Thyroid gland (tissue), 4 donors: ENCODE measurements around the gene SDHAF1. TPM values are rescaled to one million over a fixed set of nuclear protein-coding genes. Genes with fewer than 3 reads are reported as not detected.

ENCODE experiments used
- DNase-seq, 2 donors: peaks; one replicate each; pipeline ENCODE4 v3.0.0-alpha.2; 2019
- H3K27ac ChIP-seq, 3 donors: fragments of 200-600 bp; sonication (generic); 1 replicate in 2 of 3; 2 replicates in 1 of 3; pipeline ENCODE4 v1.5.1; 2016 to 2019; ENCODE audit warnings: mild to moderate bottlenecking in 1 of 3, moderate library complexity in 1 of 3
- H3K27me3 ChIP-seq: fragments of 200-600 bp; sonication (generic); one replicate; pipeline ENCODE4 v1.5.1; 2019
- H3K36me3 ChIP-seq, 2 donors: fragments of 200-600 bp; sonication (generic); one replicate each; pipeline ENCODE4 v1.5.1; 2016 to 2019
- H3K4me1 ChIP-seq, 2 donors: fragments of 200-600 bp; sonication (generic); one replicate each; pipeline ENCODE4 v1.5.1; 2017 to 2019
- H3K4me3 ChIP-seq, 3 donors: fragments of 200-600 bp; sonication (generic); replicated peaks in 1 of 3; 1 replicate in 2 of 3; 2 replicates in 1 of 3; pipeline ENCODE4 v1.5.1; 2016; ENCODE audit warnings: mild to moderate bottlenecking in 1 of 3
- H3K9me3 ChIP-seq: fragments of 200-600 bp; sonication (generic); one replicate; pipeline ENCODE4 v1.5.1; 2017
- CTCF ChIP-seq, 6 experiments: fragments of 200-600 bp in 3 of 6; fragments of 450-650 bp in 3 of 6; sonication (generic) in 3 of 6; IDR thresholded peaks; one replicate each; pipeline ENCODE4 v1.5.1; 2016 to 2019; ENCODE audit warnings: antibody characterized with exemption in 6 of 6, mild to moderate bottlenecking in 2 of 6, inconsistent platforms in 1 of 6, moderate library complexity in 1 of 6
- POLR2A ChIP-seq, 2 donors: fragments of 450-650 bp; IDR thresholded peaks; one replicate each; pipeline ENCODE4 v1.6.1; 2017; ENCODE audit warnings: antibody characterized with exemption in 2 of 2, mild to moderate bottlenecking in 2 of 2, moderate library complexity in 1 of 2
- WGBS, 2 donors: methylation state at CpG; one replicate each; pipeline ENCODE4 v1.1.5; 2017; 5-methylcytosine and 5-hydroxymethylcytosine counted together
- intact Hi-C: fragments of 100-400 bp; cut with DNase I; formaldehyde crosslinking; loops from one replicate; pipeline ENCODE4 v1.15.1; 2023
- total RNA-seq, 4 donors: library from RNA; depleted of rRNA; stranded (reverse); fragments of >200 nt; gene quantifications; one replicate each; pipeline ENCODE4 v1.2.3, GENCODE V29; 2016

SDHAF1 gene
- total RNA-seq, 4 donors from 2014 or later = 51.4 to 96.8 (median 66.7) TPM

GRCh38 chr19:35987571-35987896, 7.5 kb upstream of the SDHAF1 start:
- no peaks in the 10 kb centered on the region for H3K36me3 ChIP-seq
- no peaks in the 10 kb centered on the region for H3K9me3 ChIP-seq
- H3K27ac ChIP-seq = no peak overlapping the region
- WGBS, 2 donors = 36 to 46% methylated on average over 8 of the region's 8 CpGs
- DNase-seq = no peak
- TF ChIP-seq CTCF (IDR thresholded peaks at IDR 0.05) (no peak), POLR2A (IDR thresholded peaks at IDR 0.05) (no peak)
- peaks cover 7 to 12% of the 10 kb centered on the region in 2 donors for H3K4me1 ChIP-seq
- H3K4me3 ChIP-seq = no peak overlapping the region
- peaks cover 18% of the 10 kb centered on the region for H3K27me3 ChIP-seq
- intact Hi-C loops = no loop called here

- peaks cover 18% of the 10 kb centered on the region for H3K27me3 ChIP-seq
- intact Hi-C loops = no loop called here
Measured at GRCh38 chr19:35988824-35989223, 6.2 kb upstream of the SDHAF1 start.

GRCh38 chr19:35990156-35990555, 4.8 kb upstream of the SDHAF1 start:
- DNase-seq = no peak
- 83 to 94% methylated on average over 4 of the region's 4 CpGs for WGBS, 2 donors
- H3K4me3 ChIP-seq = no peak overlapping the region
- H3K27me3 ChIP-seq = peaks cover 18% of the 10 kb centered on the region
- no peak for TF ChIP-seq POLR2A (IDR thresholded peaks at IDR 0.05)
- no peak for TF ChIP-seq CTCF (IDR thresholded peaks at IDR 0.05)
- H3K36me3 ChIP-seq = no peaks in the 10 kb centered on the region
- intact Hi-C loops = no loop called here
- H3K27ac ChIP-seq = no peak overlapping the region
- H3K4me1 ChIP-seq = peaks cover 11 to 21% of the 10 kb centered on the region in 2 donors
- H3K9me3 ChIP-seq = no peaks in the 10 kb centered on the region

More at GRCh38 chr19:35988824-35989223, 6.2 kb upstream of the SDHAF1 start:
- Histone ChIP-seq H3K9me3 (no peaks in the 10 kb centered on the region), H3K4me3 (no peak overlapping the region), H3K4me1 (peaks cover 7 to 13% of the 10 kb centered on the region in 2 donors), H3K36me3 (no peaks in the 10 kb centered on the region), H3K27ac (no peak overlapping the region)
- WGBS, 2 donors = 95% methylated on average over 3 of the region's 3 CpGs
- no peak for TF ChIP-seq POLR2A (IDR thresholded peaks at IDR 0.05)
- no peak for TF ChIP-seq CTCF (IDR thresholded peaks at IDR 0.05)
- DNase-seq = no peak

- intact Hi-C loops = no loop called here
Measured at GRCh38 chr19:35990771-35991730, 3.9 kb upstream of the SDHAF1 start.

More at GRCh38 chr19:35990771-35991730, 3.9 kb upstream of the SDHAF1 start:
- TF ChIP-seq CTCF (IDR thresholded peaks at IDR 0.05) (no peak), POLR2A (IDR thresholded peaks at IDR 0.05) (no peak)
- no peak overlapping the region for H3K4me3 ChIP-seq
- peaks cover 16 to 24% of the 10 kb centered on the region in 2 donors for H3K4me1 ChIP-seq
- 85 to 91% methylated on average over 10 of the region's 10 CpGs for WGBS, 2 donors
- no peaks in the 10 kb centered on the region for H3K9me3 ChIP-seq
- no peak overlapping the region for H3K27ac ChIP-seq
- no peaks in the 10 kb centered on the region for H3K36me3 ChIP-seq
- peaks cover 15% of the 10 kb centered on the region for H3K27me3 ChIP-seq
- DNase-seq = no peak
